Effector memory CD8-positive, alpha-beta T cell (primary cell): Measurements from ENCODE around the gene FOXK2.
"Not testable (repeated sequence)": the region's sequence is repeated elsewhere in the genome, so short reads cannot be mapped to it uniquely, and the experiment has no call there.

ENCODE experiments used
- ATAC-seq: fragments of 150-1000 bp; cut with Tn5 transposase; replicated peaks from 2 replicates; pipeline ENCODE4 v1.10.0; 2021; ENCODE audit warnings: mild to moderate bottlenecking, moderate library complexity
- DNase-seq, 3 experiments: peaks; one replicate each; pipeline ENCODE4 v3.0.0; 2021
- H3K27ac Mint-ChIP-seq, 2 donors: one replicate each; pipeline ENCODE4 v1.8.0; 2022; ENCODE audit warnings: mild to moderate bottlenecking in 2 of 2, mixed read lengths in 2 of 2, moderate library complexity in 2 of 2
- H3K27me3 Mint-ChIP-seq, 2 donors: one replicate each; pipeline ENCODE4 v1.8.0; 2022; ENCODE audit warnings: mixed read lengths in 2 of 2
- H3K36me3 Mint-ChIP-seq: one replicate; pipeline ENCODE4 v1.8.0; 2022; ENCODE audit warnings: mild to moderate bottlenecking, moderate library complexity, mixed read lengths; ENCODE audit not compliant: insufficient read depth
- H3K4me1 Mint-ChIP-seq, 2 donors: one replicate each; pipeline ENCODE4 v1.8.0; 2022; ENCODE audit warnings: low read depth in 2 of 2, mixed read lengths in 2 of 2
- H3K4me3 Mint-ChIP-seq, 2 donors: one replicate each; pipeline ENCODE4 v1.8.0; 2022; ENCODE audit warnings: mild to moderate bottlenecking in 2 of 2, mixed read lengths in 2 of 2, moderate library complexity in 2 of 2
- H3K9me3 Mint-ChIP-seq, 2 donors: one replicate each; pipeline ENCODE4 v1.8.0; 2022; ENCODE audit warnings: mixed read lengths in 2 of 2

Gene FOXK2

DNA sequence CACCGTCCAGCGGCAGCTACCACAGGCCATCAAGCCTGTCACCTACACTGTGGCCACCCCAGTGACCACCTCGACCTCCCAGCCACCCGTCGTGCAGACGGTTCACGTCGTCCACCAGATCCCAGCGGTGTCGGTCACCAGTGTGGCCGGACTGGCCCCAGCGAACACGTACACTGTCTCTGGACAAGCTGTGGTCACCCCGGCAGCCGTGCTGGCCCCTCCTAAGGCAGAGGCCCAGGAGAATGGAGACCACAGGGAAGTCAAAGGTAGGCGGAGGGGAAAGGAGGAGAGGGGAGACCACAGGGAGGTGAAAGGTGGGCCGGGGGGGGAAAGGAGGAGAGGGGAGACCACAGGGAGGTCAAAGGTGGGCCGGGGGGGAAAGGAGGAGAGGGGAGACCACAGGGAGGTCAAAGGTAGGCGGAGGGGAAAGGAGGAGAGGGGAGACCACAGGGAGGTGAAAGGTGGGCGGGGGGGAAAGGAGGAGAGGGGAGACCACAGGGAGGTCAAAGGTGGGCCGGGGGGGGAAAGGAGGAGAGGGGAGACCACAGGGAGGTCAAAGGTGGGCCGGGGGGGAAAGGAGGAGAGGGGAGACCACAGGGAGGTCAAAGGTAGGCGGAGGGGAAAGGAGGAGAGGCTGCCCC, 66.5 kb downstream of the FOXK2 start:
- peaks cover 36% of the 10 kb centered on the region for H3K36me3 Mint-ChIP-seq
- H3K9me3 Mint-ChIP-seq, ATAC-seq, H3K4me3 Mint-ChIP-seq, H3K4me1 Mint-ChIP-seq, H3K27me3 Mint-ChIP-seq, DNase-seq: not testable (repeated sequence)
- peak overlapping the region; percentile 83 to 88 for H3K27ac Mint-ChIP-seq

DNA sequence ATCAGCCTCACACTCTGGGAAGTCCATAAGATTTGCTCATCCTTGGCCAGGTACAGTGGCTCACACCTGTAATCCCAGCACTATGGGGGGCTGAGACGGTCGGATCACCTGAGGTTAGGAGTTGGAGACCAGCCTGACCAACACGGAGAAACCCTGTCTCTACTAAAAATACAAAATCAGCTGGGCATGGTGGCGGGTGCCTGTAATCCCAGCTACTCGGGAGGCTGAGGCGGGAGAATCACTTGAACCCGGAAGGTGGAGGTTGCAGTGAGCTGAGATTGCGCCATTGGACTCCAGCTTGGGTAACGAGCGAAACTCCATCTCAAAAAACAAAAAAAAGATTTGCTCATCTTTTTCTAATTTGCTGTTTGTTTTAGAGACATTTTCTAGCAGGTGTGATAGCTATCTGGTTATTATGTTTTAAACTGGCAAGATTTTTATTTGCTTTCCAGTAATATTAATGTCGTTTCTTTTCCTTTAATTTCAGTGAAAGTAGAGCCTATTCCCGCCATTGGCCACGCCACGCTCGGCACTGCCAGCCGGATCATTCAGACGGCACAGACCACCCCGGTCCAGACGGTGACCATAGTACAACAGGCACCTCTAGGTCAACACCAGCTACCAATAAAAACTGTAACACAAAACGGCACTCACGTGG, 67.2 kb downstream of the FOXK2 start:
- Mint-ChIP-seq H3K27me3 (no peaks in the 10 kb centered on the region), H3K36me3 (peaks cover 36% of the 10 kb centered on the region), H3K4me3 (no peak overlapping the region), H3K4me1 (peaks cover 2 to 4% of the 10 kb centered on the region in 2 donors), H3K9me3 (no peaks in the 10 kb centered on the region), H3K27ac (peak overlapping the region; percentile 83 to 88)
- ATAC-seq = no peak
- DNase-seq = no peak

- peak overlapping the region in 1 of 2 donors; percentile 35 for H3K27ac Mint-ChIP-seq
- no peaks in the 10 kb centered on the region for H3K27me3 Mint-ChIP-seq
- ATAC-seq (no peak), DNase-seq (no peak)
- peaks cover 31% of the 10 kb centered on the region for H3K36me3 Mint-ChIP-seq
- peaks cover 10 to 11% of the 10 kb centered on the region in 2 donors for H3K4me1 Mint-ChIP-seq
- H3K4me3 Mint-ChIP-seq = no peak overlapping the region
- H3K9me3 Mint-ChIP-seq = no peaks in the 10 kb centered on the region
Observed at GRCh38 chr17:82587234-82588086, 67.9 kb downstream of the FOXK2 start.

DNA sequence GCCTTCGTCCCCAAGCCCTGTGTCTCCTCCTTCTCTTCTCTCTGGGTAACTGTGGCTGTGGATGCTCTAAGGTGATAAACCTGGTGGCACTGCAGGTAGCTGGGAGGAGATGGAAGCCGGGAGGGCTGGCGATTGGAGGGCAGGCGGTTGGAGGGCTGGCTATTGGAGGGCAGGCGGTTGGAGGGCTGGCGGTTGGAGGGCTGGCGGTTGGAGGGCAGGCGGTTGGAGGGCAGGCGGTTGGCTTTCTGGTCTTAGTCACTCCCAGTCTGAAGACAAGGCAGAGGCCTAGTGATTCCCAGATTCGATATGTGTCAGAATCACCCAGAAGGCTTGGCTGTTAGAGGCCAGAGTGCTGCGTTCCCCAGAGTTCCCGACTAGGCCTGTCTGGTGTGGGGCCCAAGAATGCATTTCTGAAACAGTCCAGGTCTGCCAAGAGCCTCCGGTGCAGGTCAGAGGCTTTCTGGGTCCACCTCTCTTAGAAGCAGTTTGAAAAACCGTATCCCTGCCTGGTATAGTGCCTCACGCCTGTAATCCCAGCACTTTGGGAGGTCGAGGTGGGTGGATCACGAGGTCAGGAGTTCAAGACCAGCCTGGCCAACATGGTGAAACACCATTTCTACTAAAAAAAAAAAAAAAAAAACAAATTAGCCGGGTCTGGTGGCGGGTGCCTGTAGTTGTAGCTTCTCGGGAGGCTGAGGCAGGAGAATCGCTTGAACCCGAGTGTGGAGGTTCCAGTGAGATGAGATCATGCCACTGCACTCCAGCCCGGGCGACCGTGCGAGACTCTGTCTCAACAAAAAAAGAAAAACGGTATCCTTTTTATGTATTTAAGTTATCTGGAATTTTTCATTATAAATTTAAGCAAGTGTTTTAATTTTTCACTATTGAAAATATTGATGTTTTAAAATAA, 69.0 kb downstream of the FOXK2 start:
- Mint-ChIP-seq H3K9me3 (no peaks in the 10 kb centered on the region), H3K36me3 (peaks cover 35% of the 10 kb centered on the region), H3K4me3 (no peak overlapping the region), H3K27me3 (no peaks in the 10 kb centered on the region), H3K27ac (peak overlapping the region in 1 of 2 donors; percentile 35), H3K4me1 (peaks cover 18 to 20% of the 10 kb centered on the region in 2 donors)
- ATAC-seq = no peak
- DNase-seq = no peak

- Mint-ChIP-seq H3K36me3 (peaks cover 29% of the 10 kb centered on the region), H3K27ac (peak overlapping the region in 1 of 2 donors; percentile 96), H3K4me3 (no peak overlapping the region), H3K27me3 (no peaks in the 10 kb centered on the region), H3K4me1 (peaks cover 31 to 32% of the 10 kb centered on the region in 2 donors), H3K9me3 (no peaks in the 10 kb centered on the region)
- ATAC-seq (no peak), DNase-seq (no peak)
Observed at GRCh38 chr17:82589851-82590180, 70.3 kb downstream of the FOXK2 start.

DNA sequence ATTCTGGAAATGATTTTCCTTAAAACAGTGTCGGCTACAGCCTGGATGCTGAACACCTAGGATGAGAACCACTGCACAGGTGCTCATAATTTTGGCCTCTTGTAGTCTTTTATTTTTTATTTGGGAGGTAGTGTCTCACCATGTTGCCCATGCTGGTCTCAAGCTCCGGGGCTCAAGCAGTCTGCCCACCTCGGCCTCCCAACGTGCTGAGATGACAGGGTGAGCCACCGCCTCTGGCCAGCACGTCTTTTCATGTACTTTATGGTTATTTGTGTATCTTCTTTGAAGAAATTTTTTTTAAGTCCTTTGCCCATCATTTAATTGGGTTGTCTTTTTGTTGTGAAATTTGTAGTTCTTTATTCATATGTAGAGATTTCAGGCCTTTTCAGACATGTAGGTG, 70.7 kb downstream of the FOXK2 start:
- Mint-ChIP-seq H3K27ac (peak overlapping the region in 1 of 2 donors; percentile 96), H3K9me3 (no peaks in the 10 kb centered on the region), H3K4me3 (no peak overlapping the region), H3K27me3 (no peaks in the 10 kb centered on the region), H3K4me1 (peaks cover 33 to 34% of the 10 kb centered on the region in 2 donors), H3K36me3 (peaks cover 25% of the 10 kb centered on the region)
- DNase-seq (no peak), ATAC-seq (no peak)

DNA sequence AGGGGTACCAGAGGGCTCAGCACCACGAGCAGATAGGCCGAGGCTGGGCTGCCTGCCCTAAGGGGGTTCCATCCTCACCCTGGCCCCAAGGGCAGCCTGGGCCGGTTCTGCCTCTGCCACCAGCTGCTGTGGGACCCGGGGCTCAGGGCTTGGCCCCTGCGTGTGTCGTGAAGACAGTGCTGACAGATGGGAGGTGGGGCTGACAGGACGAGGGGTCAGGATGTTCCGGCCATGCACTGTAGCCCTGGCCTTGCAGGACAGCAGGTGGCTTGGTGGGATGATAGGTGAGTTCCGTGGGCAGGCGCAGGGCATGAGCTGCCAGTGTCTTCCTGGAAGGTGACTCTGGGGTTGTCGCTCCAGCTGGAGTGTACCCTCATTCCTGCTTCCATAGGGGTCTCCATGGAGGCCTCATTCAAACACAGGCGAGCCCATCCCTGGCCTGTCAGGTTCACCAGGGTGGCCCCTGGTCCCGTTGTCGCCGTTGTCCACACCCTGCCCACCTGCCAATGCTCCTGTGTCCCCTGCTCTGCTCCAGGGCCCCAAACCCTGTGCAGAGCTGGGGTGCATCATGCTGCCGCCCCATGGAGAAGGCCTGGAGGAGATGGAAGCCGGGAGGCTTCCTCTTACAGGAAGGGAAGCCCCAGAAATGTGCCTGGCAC, 71.5 kb downstream of the FOXK2 start:
- no peak for ATAC-seq

GRCh38 chr17:82592289-82592766, 72.8 kb downstream of the FOXK2 start:
- H3K9me3 Mint-ChIP-seq = no peaks in the 10 kb centered on the region
- peak overlapping the region; percentile 93 to 96 for H3K27ac Mint-ChIP-seq
- H3K36me3 Mint-ChIP-seq = peaks cover 14% of the 10 kb centered on the region
- peak overlapping the region; percentile 80 to 84 for H3K4me3 Mint-ChIP-seq
- peaks cover 33 to 34% of the 10 kb centered on the region in 2 donors for H3K4me1 Mint-ChIP-seq
- ATAC-seq (peak; percentile 16), DNase-seq (no peak)
- H3K27me3 Mint-ChIP-seq = no peaks in the 10 kb centered on the region

More for the DNA sequence above, 71.5 kb downstream of the FOXK2 start:
- Mint-ChIP-seq H3K36me3 (peaks cover 21% of the 10 kb centered on the region), H3K9me3 (no peaks in the 10 kb centered on the region), H3K4me3 (no peak overlapping the region), H3K4me1 (peaks cover 33 to 34% of the 10 kb centered on the region in 2 donors), H3K27me3 (no peaks in the 10 kb centered on the region), H3K27ac (peak overlapping the region; percentile 93 to 96)
- no peak for DNase-seq

DNA sequence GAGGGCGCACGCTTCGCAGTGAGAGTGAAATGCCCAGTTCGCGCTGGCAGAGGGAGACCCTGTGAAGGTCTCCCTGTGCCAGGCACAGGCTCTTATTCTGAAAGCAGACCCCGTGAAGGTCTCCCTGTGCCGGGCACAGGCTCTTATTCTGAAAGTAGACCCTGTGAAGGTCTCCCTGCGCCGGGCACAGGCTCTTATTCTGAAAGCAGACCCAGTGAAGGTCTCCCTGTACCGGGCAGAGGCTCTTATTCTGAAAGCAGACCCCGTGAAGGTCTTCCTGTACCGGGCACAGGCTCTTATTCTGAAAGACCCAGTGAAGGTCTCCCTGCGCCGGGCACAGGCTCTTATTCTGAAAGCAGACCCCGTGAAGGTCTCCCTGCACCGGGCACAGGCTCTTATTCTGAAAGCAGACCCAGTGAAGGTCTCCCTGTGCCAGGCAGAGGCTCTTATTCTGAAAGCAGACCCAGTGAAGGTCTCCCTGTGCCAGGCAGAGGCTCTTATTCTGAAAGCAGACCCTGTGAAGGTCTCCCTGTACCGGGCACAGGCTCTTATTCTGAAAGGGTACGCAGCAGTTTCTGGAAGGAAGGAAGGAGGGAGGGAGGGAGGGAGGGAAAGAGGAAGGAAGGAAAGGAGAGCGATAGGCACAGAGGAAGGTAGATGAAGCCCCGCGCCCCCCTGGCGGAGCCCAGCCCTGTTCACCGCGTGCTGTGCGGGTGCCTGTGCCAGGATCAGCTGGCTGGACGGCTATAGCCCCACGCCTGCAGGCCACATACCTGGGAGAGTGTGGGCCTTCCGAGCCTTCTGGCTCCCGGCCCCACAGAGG, 73.4 kb downstream of the FOXK2 start:
- DNase-seq = peak; percentile 60 to 67 (median 62)
- H3K36me3 Mint-ChIP-seq = peaks cover 7% of the 10 kb centered on the region
- peak overlapping the region; percentile 80 to 84 for H3K4me3 Mint-ChIP-seq
- H3K9me3 Mint-ChIP-seq = no peaks in the 10 kb centered on the region
- peak overlapping the region; percentile 93 to 96 for H3K27ac Mint-ChIP-seq
- H3K27me3 Mint-ChIP-seq = no peaks in the 10 kb centered on the region
- peaks cover 33 to 37% of the 10 kb centered on the region in 2 donors for H3K4me1 Mint-ChIP-seq
- ATAC-seq = peak; percentile 61

GRCh38 chr17:82593590-82594087, 74.1 kb downstream of the FOXK2 start:
- peak overlapping the region; percentile 80 to 84 for H3K4me3 Mint-ChIP-seq
- no peaks in the 10 kb centered on the region for H3K27me3 Mint-ChIP-seq
- no peaks in the 10 kb centered on the region for H3K9me3 Mint-ChIP-seq
- ATAC-seq (peak; percentile 46), DNase-seq (peak in 2 of 3 experiments; percentile 9 to 14)
- H3K36me3 Mint-ChIP-seq = peaks cover 6% of the 10 kb centered on the region
- H3K4me1 Mint-ChIP-seq = peaks cover 33 to 37% of the 10 kb centered on the region in 2 donors
- peak overlapping the region; percentile 93 to 96 for H3K27ac Mint-ChIP-seq

DNA sequence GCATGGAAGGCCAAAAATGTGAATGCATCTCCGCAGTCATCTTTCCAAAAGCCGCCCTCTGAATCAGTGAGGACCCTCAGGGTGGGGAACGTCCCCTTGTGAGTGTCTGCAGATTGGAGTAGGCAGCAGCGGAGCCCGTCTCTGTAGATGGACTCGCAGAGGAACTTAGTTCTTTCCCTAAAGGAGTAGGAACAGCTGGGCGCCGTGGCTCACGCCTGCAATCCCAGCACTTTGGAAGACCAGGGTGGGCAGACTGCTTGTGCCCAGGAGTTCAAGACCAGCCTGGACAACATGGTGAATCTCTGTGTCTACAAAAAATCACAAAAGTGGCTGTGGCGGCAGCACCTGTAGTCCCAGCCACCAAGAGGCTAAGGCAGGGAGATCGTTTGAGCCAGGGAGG, 75.0 kb downstream of the FOXK2 start:
- Mint-ChIP-seq H3K36me3 (peaks cover 11% of the 10 kb centered on the region), H3K27me3 (no peaks in the 10 kb centered on the region), H3K4me1 (peaks cover 33 to 37% of the 10 kb centered on the region in 2 donors), H3K4me3 (peak overlapping the region; percentile 80 to 84), H3K27ac (peak overlapping the region; percentile 54 to 96), H3K9me3 (no peaks in the 10 kb centered on the region)
- DNase-seq (no peak), ATAC-seq (no peak)
